Measurements from ENCODE around the gene ABCC10. TPM values are rescaled to one million over a fixed set of nuclear protein-coding genes. Genes with fewer than 3 reads are reported as not detected.

Gene ABCC10
- total and polyA plus RNA-seq, 10 of the 15 experiments (the other 5 are each of a cell fraction or from before 2014, with no cell fraction given): 0.80 to 18.2 (median 6.4) TPM

- DNase-seq (ENCODE audit: low read depth, low spot score): no peak
- POLR2A ChIA-PET: no interaction called here
- Histone ChIP-seq H3K27me3 (replicated peaks in 1 of 2; ENCODE audit: control insufficient read depth in 2 of 2, insufficient read depth in 2 of 2, low read length in 1 of 2) (no peaks in the 10 kb centered on the region), H2AFZ (ENCODE audit: control insufficient read depth, low read depth, low read length) (no peak overlapping the region), H3K27ac (ENCODE audit: control insufficient read depth, insufficient read depth) (no peak overlapping the region), H3K36me3 (ENCODE audit: control insufficient read depth in 2 of 2, insufficient read depth in 2 of 2, low read length in 1 of 2) (no peaks in the 10 kb centered on the region; a peak in 1 of 4 replicates), H3K9me3 (replicated peaks; ENCODE audit: control insufficient read depth, insufficient read depth, low read length) (no peaks in the 10 kb centered on the region), H3K4me3 (no peak overlapping the region), H3K4me1 (ENCODE audit: control insufficient read depth, insufficient read depth, low read length) (no peaks in the 10 kb centered on the region), H4K20me1 (ENCODE audit: control insufficient read depth, insufficient read depth) (no peaks in the 10 kb centered on the region), H3K4me2 (ENCODE audit: control insufficient read depth, insufficient read depth) (no peak overlapping the region), H3K79me2 (ENCODE audit: control insufficient read depth, insufficient read depth, low read length) (no peaks in the 10 kb centered on the region), H3K9ac (ENCODE audit: control insufficient read depth, insufficient read depth, low read length) (no peak overlapping the region)
- WGBS (ENCODE audit: insufficient coverage, insufficient replicate concordance, low lambda C conversion rate, missing lambda C conversion rate): 75% methylated on average over 3 of the region's 3 CpGs
- no TSS peak for BruUV-seq (replicated peaks)
- SMC1A ChIA-PET (ENCODE audit: uncharacterized antibody, unreplicated experiment): interaction anchor here (0.7 kb wide), 1 partner anchor 8 kb away, joined by 3 read pairs; no protein-coding TSS in a partner anchor
- RAD21 ChIA-PET (ENCODE audit: unreplicated experiment): interaction anchor here (1.1 kb wide), 1 partner anchor 20 kb away, joined by 3 read pairs; no protein-coding TSS in a partner anchor
- intact Hi-C loops (cut with micrococcal nuclease; ENCODE audit: unreplicated experiment) (no loop called here), in situ Hi-C loops (cut with MboI) (no loop called here)
- ATAC-seq: no peak
- CTCF ChIA-PET: interaction anchor here (1.1 to 1.7 kb wide), 3 partner anchors 12 to 173 kb away, joined by 3 to 4 read pairs (median 3); partner anchors contain the start of gene DNPH1
- FAIRE-seq: no peak
- TF ChIP-seq KAT2A (conservative IDR thresholded peaks at IDR 0.05; ENCODE audit: control insufficient read depth, low read depth, low read length) (no peak), TAF1 (IDR thresholded peaks at IDR 0.05; ENCODE audit: borderline replicate concordance, low read depth, low read length) (no peak), USF1 (IDR thresholded peaks at IDR 0.05; ENCODE audit: borderline replicate concordance, extremely low read length, insufficient read depth, low read depth, low read length) (no peak), WRNIP1 (IDR thresholded peaks at IDR 0.05; ENCODE audit: borderline replicate concordance, low read depth, low read length) (no peak), BCL3 (IDR thresholded peaks at IDR 0.05; ENCODE audit: borderline replicate concordance, insufficient read depth, low read depth, low read length, poor library complexity, severe bottlenecking) (no peak), RAD51 (IDR thresholded peaks at IDR 0.05) (no peak), RCOR1 (conservative IDR thresholded peaks at IDR 0.05; ENCODE audit: low read depth, low read length) (no peak), ZBTB40 (IDR thresholded peaks at IDR 0.05; ENCODE audit: borderline replicate concordance) (no peak), SUPT20H (IDR thresholded peaks at IDR 0.05; ENCODE audit: borderline replicate concordance, control insufficient read depth, low read depth, low read length) (no peak), MTA3 (IDR thresholded peaks at IDR 0.05; ENCODE audit: borderline replicate concordance, low read length) (no peak)
- TF ChIP-seq, protein P1, sequence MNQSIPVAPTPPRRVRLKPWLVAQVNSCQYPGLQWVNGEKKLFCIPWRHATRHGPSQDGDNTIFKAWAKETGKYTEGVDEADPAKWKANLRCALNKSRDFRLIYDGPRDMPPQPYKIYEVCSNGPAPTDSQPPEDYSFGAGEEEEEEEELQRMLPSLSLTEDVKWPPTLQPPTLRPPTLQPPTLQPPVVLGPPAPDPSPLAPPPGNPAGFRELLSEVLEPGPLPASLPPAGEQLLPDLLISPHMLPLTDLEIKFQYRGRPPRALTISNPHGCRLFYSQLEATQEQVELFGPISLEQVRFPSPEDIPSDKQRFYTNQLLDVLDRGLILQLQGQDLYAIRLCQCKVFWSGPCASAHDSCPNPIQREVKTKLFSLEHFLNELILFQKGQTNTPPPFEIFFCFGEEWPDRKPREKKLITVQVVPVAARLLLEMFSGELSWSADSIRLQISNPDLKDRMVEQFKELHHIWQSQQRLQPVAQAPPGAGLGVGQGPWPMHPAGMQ (IDR thresholded peaks at IDR 0.05; ENCODE audit: borderline replicate concordance): no peak
- TF ChIP-seq, protein P2, sequence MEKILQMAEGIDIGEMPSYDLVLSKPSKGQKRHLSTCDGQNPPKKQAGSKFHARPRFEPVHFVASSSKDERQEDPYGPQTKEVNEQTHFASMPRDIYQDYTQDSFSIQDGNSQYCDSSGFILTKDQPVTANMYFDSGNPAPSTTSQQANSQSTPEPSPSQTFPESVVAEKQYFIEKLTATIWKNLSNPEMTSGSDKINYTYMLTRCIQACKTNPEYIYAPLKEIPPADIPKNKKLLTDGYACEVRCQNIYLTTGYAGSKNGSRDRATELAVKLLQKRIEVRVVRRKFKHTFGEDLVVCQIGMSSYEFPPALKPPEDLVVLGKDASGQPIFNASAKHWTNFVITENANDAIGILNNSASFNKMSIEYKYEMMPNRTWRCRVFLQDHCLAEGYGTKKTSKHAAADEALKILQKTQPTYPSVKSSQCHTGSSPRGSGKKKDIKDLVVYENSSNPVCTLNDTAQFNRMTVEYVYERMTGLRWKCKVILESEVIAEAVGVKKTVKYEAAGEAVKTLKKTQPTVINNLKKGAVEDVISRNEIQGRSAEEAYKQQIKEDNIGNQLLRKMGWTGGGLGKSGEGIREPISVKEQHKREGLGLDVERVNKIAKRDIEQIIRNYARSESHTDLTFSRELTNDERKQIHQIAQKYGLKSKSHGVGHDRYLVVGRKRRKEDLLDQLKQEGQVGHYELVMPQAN (conservative IDR thresholded peaks at IDR 0.05): no peak
These were observed 25.6 kb upstream of the ABCC10 start for GRCh38 chr6:43401730-43402129.

Measured in GM12878 (cell line).